Hindlimb muscle (tissue), 1 donor: ENCODE measurements around the gene CPSF4. TPM values are rescaled to one million over a fixed set of nuclear protein-coding genes. Genes with fewer than 3 reads are reported as not detected.

ENCODE experiments used
- DNase-seq: peaks from one replicate; pipeline ENCODE4 v3.0.0-alpha.2; 2013
- polyA plus RNA-seq: library from polyadenylated mRNA; unstranded; fragments of 120-200 nt; gene quantifications from one replicate; pipeline ENCODE4 v1.2.1, GENCODE V29; 2013; ENCODE audit not compliant: insufficient read length

CPSF4 gene
- polyA plus RNA-seq, 1 donor: 38.0 TPM

DNA sequence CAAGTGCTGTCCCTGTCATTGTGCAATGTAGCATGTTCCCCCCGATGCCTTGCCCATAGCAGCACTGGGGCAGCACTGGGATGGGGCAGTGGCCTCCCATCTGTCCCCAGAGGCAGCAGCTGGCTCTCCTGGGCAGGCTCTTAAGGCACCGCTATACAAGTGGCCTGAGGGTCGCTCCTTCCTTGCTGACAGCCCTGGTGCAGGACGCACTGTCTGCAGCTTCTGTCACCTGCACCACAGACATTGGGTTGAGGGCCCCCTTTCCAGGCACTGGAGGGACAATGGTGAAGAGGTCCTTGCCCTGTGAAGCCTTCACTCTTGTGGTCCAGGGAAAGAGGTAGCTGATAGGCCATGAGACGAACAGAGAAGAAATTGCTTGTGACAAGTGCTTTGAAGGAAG, 10.6 kb downstream of the CPSF4 start:
- DNase-seq: no peak

DNA sequence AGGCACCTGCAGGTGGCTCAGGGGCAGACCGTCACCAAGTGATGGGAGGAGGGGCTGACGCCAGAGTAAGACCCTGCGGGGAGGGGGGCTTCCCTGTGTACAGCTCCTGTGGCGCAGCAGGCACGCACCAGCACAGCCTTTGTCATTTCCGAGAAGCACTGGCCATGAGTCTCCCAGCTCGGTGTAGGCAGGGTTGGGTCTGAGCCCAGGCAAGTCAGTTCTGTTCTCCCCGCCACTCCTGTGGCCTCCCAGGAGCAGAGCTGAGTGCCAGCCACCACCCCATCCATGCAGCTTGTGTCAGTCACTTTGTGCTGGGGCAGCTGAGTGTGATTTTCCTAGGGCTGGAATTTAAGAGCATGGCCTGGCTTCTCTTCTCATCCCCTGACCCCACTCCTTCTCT, 13.2 kb downstream of the CPSF4 start:
- no peak for DNase-seq

DNA sequence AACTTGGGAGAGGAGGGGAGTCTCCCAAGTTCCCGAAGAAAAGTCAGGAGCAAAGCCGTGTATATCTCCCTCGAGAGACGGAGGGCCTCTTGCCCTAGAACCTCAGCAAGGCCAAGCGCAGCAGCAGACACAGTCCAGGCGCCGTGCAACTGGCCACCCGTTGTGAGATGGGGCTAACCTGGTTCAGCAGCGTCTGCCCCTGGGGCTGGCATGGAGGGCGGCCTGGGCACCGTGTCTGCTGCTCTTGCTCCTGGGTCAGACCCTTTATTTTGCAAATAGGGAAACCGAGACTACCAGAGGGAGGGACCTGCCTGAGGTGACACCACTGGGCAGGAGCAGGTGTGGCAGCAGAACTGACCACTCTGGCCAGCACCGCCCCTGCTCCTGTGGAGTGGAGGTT, 13.8 kb downstream of the CPSF4 start:
- DNase-seq: no peak

DNA sequence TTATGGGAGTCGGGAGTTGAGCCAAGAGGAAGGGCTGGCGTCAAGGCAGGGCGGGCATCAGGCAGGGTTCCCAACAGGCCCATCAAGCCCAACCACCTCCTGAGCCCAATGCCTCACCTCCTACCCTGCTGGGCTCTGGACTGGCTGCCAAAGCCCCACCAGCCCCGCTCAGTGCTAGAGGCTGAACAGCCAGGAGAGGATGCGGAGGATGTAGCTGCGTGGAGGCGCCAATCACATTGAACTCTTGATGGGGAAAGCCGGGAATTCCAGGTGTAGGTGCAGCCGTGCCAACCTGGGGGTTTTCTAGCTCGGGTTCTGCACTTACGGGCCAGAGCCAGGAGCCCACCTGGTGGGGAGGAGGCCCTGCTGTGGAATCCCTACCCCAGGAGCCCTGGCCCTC, 14.4 kb downstream of the CPSF4 start:
- DNase-seq: no peak

DNA sequence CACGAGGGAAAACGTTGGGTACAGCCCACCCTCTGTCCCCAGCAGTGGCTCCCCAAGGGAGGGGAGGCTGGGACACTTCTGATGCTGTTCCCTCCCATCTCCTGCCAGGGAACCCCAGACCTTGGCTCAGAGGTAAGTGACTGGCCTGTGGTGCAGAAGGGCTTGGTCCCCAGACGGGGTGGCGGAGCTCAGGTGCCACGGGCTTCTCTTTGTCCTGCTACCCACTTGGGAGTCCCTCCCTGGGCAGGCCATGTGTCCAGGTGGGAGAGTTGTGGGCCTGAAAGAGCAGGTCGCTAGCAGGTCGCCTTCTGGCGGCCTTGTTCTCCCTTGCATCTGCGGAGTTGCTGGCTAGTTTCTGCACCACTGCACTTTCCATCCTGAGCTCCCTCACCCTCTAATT, 17.1 kb downstream of the CPSF4 start:
- no peak for DNase-seq

DNA sequence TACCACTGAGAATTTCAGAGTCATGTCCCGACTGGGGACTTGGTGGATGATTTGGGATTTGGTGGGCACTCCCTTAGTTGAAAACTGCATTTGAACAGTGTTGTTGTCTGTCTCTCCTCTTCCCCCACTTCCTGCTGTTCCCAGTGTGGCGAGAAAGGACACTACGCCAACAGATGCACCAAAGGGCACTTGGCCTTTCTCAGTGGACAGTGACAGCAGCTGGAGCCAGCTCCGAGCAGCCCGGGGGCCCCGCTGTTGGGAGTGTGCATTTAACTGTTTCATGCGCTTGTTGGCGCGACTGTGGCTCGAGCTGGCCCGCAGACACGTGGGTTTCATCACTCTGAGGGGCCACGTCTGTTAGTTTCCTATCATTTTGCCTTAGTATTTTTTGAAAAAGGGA, 17.5 kb downstream of the CPSF4 start:
- DNase-seq: no peak

DNA sequence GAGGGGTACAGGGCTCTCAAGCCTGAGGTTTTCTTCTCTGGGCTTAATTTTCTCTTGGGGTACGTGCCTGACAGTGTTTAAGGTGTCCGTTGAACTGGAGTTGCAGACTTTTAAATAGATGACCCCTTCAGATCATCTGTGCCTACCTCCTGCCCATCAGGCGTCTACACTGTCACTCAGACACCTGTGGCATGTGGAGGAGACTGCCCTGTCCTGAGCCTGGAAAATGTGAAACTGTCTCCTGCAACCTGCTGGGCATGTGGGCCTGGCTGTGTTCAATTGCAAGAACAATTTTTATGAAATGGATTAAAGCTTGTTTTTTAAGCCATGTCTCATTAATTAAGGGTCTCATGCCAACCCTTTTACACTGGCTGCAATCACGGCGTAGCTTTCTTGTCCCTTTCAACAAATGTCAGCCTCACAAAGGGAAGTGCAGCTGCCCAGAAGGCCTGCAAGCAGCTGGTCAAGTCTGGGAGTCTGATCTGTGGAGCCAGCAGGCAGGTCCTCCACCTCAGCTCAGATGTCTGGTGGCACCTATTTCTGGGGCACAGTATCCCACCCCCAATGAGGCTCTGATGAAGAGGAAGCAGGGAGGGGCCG, 18.4 kb downstream of the CPSF4 start:
- DNase-seq: no peak

DNA sequence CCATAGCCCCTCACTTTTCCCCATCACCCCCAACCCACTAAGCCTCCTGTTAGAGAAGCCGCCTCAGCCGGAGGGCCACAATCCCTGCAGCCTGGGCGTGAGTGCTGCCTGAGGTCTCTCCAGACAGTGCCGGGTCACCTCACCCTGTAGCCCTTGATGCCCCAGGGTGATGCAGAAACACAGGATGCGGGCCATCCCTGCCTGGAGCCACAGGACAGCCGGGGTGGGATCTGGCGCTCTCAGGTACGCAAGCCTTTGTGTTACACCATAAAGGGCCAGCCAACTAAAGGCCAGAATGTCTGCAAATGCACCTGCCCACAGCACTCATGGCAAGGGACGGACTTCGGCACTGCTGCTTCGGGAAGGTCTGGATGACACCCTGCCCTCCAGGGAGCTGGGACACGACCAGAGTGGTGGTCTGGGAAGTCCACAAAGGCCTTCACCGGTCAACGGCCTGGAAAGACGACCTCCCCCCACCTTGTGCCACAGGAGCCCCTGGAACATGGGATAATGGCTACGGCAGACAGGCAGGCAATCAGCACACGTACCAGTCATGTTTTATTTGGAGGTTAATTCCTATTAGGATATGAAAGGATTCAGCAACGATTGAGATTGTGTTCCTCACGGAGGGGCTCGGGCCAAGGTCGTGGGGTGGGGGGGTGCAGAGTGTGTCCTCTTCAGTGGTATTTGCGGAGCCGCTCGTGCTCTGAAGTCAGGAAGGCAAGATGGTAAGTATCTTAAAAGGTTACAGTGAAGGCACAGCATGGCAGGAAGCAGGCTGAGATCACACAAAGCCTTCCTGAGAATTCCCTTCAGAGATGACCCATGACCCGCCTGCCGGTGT, 19.1 kb downstream of the CPSF4 start:
- no peak for DNase-seq

DNA sequence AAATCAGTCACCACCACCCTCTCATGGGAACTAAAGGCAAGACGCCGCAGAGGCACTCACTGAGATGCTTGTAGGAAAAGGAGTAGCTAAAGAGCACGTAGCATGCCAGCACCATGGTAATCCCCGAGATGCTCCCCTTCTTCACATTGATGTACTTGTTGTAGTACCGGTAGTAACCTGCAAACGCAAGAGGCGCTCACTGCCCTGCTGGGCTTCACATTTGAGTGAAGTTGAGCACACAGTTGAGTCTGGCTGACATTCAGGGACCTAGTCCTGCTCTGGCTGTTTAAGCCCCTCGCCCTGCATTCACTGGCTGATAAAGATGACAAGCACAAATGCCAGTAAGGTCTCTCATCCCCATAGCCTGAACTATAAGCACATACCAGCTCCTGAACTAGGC, 20.3 kb downstream of the CPSF4 start:
- no peak for DNase-seq

DNA sequence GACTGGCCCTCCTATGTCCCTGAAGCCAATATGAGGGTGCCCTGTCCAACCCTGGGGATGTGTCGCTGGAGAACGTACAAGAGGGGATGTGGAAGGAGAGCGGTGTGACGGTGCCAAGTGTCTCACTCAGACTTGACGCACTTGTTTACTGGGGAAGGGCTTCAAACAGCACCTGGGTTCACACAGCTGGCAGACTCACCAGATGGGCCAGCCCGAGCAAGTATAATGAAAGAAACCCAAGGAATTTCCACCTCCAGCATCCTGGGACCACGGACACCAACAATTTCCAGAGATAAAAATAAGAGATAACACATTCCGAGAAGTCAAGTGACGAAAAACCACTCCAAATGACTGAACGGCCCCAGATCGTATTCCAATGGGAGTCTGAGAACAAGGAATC, 21.9 kb downstream of the CPSF4 start:
- no peak for DNase-seq

DNA sequence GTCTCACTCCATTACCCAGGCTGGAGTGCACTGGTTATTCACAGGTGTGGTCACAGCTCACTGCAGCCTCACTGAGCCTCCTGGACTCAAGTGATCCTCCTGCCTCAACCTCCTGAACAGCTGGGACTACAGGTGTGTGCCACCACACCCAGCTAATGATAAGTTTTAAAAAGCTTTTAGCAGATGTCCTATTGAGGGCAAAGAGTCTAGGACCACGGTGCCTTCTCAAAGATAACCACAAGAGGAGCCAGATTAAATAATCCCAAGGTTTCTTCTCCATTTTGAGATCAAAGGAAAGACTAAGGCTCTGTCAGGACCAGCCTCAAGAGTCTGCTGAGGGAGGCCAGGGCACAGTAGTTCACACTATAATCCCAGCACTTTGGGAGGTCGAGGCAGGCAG, 22.5 kb downstream of the CPSF4 start:
- no peak for DNase-seq

DNA sequence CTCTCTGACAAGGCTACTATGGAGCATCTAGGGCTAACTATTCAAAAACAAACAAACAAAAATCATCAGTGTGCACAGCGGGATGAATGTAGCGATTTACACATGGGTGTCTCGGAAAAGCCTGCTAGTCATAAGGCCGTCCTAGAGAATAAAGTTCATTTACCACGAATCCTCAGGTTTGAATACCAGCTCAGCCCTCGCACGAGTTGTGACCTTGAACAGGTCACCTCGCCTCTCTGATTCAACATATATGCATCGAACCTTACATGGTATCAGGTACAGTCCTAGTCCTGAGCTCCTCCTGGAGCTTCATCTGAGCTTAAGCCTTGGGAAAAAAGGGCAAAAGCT, 26.7 kb downstream of the CPSF4 start:
- DNase-seq: no peak

DNA sequence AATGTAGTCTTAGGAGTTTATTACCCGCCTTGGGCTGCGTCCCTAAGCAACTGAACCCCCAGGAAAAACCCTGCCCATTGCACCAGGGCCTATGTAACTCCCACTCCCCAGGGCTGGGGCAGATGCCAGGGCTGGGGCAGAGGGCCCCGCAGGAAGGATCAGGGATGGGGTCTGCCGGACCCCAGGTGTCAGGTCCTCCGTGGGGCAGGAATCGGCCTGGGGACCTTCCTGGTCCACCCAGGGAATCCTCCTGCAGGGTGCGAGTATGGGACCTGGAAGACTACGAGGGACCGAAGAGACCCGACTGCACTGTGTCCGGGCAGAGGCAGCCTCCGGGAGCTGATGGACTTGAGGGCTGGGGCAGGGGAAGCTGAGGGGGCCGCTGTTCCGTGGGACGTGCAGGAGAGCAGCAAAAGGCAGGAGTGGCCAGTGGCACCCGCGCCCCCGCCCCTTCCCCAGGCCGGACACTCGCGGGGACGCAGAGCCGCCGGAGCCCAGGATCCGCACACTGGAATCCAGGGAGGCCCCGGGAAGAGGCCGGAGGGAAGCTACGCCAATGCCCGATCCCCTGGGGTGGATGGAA, 29.7 kb downstream of the CPSF4 start:
- no peak for DNase-seq

DNA sequence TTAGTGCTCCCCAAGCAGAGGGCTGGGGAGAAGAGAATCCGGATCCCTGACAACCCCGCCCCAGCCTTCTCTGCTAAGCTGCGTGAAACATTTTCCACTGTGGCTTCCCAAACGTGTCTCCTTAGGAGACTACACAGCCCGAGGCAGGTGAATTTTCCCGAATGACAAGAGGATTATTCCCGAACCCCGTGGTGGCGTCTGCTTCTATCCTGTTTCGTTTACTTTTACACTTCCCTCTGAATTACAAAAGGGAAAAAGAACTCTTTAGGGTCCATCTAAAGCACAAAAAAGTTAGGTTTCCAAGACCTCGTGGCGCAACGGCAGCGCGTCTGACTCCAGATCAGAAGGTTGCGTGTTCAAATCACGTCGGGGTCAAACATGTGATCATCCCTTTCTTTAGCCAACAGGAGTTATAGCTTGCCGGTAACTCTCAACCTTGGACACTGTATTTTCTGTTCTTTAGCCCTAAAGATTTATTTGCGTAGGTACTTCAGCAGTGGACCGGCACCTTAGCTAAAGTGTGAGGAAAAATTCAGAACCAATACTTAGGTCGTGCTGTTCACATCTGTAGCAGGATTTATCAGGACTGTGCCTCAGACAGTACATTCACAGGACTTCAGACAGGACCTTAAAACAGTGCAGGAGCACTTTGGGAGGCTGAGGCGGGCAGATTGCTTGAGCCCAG, 30.8 kb downstream of the CPSF4 start:
- DNase-seq: no peak

DNA sequence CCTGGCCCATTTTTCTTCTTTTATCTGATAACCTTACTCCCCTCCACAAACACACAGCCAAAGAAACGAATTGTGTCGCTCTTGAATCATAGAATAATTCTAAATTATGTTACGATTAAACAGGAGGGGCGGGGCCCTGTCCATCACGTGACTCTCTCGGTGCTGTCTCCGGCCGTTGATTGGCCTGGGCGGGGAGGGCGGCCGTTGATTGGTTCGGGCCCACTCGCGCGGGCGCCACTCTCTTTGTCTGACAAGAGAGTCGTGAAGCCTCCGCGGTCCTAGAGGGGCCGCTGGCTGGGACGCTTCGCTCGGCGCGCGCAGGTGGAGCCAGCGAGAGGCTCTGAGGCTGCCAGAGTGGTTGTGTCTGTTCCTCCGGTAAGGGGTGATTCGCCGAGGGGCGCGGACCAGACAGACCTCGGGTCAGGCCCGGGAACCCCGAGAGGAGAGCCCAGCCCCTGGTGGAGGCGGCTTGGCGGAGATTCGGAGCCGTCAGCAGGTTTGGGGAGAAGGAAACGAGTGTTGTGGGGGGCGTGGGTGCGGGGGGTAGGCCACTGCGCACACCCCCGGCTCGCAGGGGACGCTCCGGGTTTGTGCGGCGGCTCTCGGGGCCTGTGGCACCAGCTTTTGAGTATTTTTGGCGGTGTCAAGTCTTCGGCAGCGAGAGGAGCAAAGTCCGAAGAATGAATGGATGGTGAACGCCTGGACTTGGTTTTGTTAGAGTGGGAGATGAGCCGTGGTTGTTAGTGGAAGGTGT, 34.0 kb downstream of the CPSF4 start, which contains the start of gene ZNF789:
ZNF789 (plus strand) TSS at position 330 of the 754 bp plus-strand sequence. CDS start 3,567 bp downstream, outside the sequence.
- peak; percentile 96 for DNase-seq

DNA sequence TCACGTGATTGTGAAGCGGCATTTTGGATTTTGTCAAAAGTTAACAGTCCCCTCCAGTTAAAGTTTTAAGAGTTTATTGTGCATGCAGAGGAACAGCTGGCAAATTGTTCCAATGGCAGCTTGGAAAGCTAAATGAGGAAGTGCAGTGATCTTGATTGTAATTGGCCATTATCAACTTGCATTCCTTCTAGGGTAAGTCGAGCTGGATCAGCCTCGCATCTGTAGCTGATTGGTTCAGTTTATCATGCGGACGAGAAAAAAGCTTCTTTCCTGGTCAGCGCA, 34.5 kb downstream of the CPSF4 start:
- no peak for DNase-seq

DNA sequence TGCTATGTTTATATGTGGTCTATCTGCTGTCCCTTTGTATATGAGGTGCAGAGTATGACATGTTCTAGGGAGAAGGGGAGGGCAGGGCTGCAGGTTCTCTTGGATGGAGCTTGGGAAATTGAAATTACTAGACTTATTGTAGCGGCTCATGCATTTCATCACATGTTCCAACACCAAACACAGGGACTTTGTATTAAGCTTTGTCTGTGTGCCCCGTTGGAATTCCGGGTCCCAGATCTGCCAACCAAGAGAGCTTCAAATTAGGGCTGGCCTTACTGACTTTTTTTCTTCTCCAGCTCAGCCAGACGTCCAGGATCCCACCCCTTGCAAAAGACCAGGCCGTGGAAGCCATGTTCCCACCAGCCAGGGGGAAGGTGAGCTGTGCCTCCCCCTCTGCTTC, 37.4 kb downstream of the CPSF4 start:
- no peak for DNase-seq

DNA sequence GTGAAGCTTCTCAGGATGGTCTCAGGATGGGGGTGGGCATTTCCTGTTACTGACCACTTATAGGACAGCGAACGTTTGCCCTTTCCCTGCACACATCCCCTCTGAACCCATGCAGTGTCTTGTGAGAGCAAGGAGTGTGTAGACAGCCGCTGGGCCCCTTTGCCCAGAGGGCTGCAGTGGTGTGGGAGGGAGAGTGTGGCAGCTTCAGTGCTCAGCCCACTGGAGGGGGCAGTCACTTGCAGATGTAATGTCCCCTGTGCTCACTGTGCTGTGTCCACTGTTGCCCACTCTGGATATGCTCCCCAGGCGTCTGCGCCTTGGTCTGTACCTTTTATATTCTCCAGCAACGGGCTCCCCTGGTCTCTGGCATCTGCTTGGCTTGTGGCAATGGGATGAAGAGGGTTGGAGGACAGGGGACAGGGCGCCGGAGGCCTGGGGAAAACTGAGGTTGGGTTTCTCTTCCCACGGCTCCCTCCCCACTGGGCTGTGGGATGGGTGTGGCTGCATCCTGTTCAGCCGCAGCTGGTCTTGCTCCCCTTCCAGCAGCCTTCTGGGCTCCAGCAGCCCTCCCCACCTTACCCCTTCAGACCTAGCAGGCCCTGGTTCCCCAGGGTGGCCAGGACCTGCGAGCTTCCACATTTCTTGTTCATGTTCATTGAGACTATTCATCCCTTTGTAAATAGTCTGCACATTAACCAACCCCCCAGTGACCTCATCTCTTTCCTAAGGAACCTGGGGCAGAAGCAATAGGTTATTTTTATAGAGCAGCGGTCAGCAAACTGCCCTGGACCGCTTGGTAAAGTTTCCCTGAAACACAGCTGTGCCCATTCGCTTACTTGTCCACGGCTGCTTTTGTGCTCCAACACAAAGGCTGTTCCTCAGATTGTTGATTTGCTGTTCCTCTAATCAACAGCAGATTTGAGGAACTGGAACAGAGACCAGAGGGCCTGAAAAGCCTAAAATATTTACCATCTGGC, 40.0 kb downstream of the CPSF4 start:
- DNase-seq: no peak

DNA sequence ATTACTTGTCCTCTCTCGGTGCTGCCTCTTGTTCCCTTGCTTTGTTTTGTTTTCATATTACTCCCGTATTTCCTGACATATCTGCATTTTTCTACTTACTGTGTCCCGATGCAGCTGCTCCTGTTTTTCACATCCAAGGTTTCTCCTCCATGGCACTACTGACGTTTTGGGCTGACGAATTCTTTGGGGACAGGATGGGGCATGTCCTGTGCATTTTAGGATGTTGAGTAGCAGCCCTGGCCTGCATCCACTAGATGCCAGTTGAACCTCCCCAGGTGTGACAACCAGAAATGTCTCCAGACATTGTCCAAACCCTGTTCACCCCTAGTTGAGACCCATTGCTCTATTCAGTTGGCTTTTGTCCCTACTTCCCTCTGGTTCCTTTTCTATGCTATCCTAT, 46.4 kb downstream of the CPSF4 start:
- no peak for DNase-seq

DNA sequence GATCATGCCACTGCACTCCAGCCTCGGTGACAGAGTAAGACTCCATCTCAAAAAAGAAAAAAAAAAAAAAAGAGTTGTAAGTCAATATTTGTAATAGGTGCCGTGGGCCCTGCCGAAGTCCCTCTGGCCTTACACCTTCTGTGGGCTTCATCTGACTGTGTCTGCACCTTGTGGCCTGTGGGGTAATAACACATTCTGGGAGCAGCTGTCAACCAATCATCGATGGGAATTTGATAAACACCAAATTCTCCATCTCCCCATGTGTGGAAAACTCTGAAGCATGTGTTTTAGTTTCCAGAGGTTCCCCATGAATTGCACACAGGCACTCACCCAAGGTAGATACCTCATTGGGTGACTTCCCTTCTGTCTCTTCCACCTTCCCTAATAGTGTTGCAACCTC, 50.5 kb downstream of the CPSF4 start:
- no peak for DNase-seq

DNA sequence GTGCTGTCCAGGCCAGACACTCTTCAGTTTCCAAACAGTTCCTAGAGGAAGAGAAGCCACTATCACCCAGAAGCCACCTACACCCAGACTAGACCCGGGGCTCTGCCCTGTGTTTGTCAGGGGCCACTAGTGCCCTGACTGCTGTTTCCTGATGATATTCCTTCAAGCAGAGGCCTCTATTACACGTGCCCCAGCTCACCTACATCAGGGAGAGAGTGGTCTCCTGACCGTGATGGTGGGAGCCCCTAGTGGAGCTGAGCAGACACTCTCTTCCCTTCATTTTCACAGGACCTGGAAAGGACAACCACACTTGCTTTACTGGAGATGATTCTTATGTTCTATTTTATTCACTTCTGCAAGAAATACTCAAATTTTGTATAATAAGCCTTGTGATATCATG, 52.1 kb downstream of the CPSF4 start:
- no peak for DNase-seq

DNA sequence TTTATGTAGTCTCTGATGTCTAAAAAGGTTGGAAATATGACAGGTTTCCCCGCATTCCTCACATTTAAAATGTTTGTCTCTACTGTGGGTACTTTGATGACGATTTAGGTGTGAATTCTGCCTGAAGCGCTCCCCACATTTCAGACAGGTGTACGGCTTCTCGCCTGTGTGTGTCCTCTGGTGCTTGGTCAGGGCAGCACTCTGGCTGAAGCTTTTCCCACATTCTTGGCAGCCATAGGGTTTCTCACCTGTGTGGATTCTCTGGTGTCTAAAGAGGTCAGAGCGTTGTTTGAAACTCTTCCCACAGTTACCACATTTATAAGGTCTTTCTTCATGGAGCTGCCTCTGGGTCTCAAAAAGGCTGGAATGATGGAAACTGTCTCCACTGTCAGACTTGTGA, 55.1 kb downstream of the CPSF4 start:
- DNase-seq: no peak
